ENCODE results near the gene CCL25. TPM values are rescaled to one million over a fixed set of nuclear protein-coding genes. Genes with fewer than 3 reads are reported as not detected.
"Not testable (repeated sequence)": the region's sequence is repeated elsewhere in the genome, so short reads cannot be mapped to it uniquely, and the experiment has no call there.

CCL25 gene
- total RNA-seq, 1 donor from 2014 or later = not detected

DNA sequence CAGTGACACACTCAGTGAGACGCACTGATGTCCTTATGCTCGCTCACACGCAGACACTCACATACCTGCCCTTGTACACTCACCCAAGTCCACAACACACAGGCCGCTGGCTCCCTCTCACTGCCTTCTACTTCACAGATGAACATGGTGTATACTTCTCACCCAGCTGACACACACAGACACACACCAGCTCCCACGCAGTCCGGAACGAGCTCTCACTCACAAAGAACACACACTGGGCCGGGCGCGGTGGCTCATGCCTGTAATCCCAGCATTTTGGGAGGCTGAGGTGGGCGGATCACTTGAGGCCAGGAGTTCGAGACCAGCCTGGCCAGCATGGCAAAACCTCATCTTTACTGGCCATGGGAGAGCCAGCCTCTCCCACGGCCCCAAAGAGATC lies 31.6 kb downstream of the CCL25 start:
- DNase-seq (ENCODE audit: low spot score) = no peak

DNA sequence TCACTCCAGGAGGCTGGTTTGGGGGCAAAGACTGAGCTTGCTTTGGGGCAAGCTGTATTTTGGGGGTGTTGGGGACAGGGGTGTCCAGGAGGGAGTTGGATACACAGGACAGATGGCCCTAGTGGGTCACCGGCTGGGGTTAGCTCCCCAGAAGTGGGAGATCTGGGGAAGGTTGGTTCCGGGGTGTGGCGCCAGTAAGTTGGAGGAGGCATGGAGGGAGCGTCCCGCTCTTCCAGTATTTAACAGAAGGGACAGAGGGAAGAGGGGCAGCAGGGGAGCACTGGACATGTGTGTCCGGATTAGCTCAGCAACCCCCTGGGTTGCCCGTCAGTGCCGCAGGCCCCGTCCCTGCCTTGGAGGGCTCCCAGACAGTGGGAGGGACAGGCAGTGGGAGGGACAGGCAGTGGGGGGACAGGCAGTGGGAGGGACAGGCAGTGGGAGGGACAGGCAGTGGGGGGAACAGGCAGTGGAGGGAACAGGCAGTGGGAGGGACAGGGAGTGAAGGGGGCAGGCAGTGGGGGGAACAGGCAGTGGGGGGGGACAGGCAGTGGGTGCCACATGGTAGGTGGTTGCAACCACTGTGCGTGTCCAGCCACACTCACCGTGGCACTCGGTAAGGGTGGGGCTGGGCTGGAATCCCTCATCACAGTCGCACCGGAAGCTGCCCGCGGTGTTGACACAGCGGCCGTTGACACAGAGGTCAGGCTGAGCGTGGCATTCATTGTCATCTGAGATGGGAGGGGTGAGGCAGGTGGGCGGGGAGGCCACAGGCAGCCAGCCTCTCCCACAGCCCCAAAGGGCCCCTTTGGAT lies 33.2 kb downstream of the CCL25 start:
- DNase-seq (ENCODE audit: low spot score) = no peak

DNA sequence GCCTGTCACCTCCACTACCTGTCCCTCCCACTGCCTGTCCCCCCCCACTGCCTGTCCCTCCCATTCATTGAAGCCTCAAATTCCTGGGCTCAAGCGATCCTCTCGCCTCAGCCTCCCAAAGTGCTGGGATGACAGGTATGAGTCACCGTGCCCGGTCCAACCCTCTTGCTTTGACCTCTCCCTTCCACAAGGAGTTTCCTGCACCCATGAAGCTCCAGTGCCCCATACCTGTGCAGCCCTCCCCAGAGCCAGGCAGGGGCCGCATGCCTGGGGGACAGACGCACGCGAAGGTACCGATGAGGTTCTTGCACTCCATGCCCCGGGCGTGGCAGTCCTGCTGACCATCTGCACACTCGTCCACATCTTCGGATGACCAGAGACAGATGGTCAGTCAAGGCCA lies 34.3 kb downstream of the CCL25 start:
- no peak for DNase-seq (ENCODE audit: low spot score)

DNA sequence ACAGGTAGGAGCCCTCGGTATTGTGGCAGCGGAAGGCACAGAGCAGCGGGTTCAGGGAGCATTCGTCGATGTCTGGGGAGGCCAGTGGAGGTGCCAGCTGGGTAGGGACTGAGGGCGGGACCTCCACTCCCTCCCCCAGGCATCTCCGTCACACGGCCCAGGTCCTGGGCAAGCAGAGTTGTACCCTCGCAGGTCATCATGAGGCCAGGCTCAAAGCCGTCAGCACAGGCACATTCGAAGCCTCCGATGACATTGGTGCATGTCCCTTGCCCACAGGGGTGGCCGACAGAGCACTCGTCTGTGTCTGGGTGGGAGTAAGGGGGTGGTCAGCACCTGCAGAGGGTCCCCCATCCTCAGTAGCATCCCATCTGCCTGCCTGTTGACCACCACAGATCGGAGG lies 35.3 kb downstream of the CCL25 start:
- no peak for DNase-seq (ENCODE audit: low spot score)

DNA sequence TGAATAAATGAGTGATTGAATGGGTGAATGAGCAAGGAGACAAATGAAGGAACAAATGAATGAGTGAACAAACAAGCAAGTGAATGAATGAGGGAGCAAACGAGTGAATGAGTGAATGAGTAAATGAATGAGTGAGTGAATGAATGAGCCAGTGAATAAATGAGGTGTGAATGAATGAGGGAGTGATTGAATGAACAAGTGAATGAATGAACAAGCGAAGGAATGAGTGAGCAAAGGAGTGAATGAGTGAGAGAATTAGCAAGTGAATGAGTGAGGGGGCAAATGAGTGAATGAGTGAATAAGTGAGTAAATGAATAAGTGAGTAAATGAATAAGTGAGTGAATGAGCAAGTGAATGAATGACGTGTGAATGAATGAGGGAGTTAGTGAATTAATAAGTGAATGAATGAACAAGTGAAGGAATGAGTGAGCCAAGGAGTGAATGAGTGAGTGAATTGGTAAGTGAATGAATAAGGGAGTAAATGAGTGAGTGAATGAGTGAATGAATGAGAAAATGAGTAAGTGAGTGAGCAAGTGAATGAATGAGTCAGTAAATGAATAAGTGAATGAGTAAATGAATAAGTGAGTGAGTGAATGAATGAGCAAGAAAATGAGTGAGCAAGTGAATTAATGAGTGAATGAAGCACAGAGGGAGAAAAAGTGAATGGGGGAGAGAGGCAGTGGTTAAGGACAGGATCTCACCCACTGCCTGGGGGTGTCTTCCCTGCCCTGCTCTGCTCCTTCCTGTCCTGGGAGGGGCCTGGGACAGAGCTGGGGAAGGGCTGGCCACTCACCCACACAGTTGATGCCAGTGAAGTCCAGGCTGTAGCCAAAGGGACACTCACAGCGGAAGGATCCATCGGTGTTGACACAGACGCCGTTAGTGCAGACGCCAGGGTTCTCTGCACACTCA lies 36.4 kb downstream of the CCL25 start:
- no peak for DNase-seq (ENCODE audit: low spot score)

DNA sequence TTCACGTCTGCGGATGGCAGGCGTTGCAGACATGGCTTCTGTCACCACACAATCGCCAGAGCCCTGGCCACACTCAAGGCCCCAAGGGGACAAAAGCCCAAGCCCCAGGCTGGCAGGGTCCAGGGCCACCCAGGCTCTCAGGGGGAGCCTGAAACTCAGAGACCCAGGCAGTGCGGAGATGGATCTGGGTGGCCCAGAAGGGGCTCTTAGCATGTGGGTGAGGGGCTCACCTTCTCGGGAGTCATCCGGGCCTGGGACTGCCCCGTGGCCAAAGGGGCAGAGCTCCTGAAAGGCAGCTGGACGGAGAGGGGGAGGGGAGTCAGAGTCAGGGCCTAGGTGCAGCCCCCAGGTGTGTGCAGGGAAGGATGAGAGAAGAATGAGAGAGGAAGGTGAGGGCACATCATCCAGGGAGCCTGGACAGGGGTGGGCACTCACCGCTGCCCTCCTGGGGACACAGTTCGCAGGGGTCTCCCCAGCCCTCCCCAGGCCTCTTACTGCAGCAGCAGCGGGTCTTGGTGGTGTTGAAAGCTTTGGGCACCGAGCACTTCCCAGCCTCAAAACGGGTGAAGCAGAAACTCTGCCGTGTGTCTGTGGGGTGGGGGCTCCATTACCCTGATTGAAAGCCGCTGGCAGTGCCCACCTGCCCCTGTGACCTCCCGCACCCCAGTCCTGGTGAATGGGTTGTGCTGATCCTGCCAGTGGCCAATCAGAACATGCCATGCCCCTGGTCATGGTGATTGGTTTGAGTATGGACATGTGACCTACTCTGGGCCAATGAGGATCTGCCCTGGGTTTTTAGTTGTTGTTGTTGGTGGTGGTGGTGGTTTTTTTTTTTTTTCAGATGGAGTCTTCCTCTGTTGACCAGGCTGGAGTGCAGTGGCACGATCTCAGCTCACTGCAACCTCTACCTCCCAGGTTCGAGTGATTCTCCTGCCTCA lies 37.4 kb downstream of the CCL25 start:
- DNase-seq (ENCODE audit: low spot score) = no peak

DNA sequence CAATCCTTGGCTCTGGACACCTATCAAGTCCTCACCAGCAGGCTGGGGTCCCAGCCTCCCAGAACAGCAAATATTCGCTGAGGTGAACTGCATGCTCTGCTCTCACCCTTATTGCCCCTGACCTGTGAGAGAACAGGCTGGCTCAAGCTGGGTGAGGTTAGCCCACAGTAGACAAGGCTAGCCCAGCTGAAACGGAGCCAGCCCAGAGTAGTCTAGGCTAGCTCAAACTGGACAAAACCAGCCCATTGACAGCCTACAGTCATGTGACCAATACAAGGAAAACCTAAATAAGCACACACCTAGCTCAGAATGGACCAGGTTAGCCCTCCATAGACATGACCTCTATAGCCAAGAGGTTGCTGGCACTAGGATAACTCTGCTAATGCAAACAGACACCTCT lies 38.4 kb downstream of the CCL25 start:
- DNase-seq (ENCODE audit: low spot score) = no peak

DNA sequence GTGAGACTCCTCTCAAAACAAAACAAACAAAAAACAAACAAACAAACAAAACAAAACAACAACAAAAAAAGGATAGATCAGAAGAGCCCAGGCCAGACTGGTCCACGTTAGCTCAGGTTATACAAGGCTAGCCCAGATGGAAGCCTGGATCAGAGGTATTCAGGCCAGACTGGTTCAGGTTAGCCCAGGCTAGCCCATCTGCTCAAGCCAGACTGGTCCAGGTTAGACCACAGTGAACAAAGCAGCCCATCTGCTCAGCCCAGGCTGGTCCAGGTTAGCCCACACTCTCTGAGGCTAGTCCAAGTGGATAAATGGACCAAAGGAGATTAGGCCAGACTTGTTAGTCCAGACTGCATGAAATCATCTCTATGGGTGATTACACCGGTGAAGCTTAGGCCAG lies 41.2 kb downstream of the CCL25 start:
- no peak for DNase-seq (ENCODE audit: low spot score)

DNA sequence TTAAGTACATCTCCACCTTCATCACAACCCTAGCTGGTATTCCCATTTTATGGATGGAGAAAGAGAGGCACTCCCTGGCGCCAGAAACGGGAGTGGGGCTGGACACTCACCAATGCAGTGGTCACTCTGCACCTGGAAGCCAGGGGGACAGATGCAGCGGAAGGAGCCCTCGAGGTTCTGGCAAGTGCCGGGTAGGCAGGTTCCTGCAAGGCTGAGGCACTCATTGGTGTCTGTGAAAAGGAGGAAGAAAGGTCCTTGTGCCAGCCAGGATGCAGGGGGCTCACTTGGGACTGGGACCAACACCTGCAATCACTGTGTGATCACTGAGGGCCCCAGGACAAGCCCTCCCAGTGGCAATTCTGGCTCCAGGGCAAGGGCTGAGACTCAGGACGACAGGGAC lies 41.8 kb downstream of the CCL25 start:
- no peak for DNase-seq (ENCODE audit: low spot score)

DNA sequence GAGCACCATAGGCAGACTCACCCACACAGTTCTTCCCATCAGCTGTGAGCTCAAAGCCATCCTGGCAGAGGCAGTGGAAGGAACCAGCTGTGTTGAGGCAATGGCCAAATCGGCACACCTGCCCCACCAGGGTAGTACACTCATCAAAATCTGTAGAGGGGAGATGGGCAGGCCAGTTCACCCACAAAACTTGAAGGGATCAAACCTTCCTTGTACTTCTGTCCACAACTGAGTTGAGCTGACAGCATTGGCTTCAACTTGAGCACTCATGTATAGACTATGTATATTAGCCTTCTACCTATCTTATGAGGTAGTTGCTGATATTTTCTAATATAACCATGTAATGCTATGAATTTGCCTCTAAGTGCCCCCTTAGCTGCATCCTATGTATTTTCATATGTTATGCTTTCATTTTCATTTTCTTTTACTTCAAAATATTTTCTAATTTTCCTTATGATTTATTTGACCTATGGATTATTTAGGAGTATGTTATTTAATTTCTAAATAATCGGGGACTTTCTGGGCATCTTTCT lies 42.9 kb downstream of the CCL25 start:
- no peak for DNase-seq (ENCODE audit: low spot score)

DNA sequence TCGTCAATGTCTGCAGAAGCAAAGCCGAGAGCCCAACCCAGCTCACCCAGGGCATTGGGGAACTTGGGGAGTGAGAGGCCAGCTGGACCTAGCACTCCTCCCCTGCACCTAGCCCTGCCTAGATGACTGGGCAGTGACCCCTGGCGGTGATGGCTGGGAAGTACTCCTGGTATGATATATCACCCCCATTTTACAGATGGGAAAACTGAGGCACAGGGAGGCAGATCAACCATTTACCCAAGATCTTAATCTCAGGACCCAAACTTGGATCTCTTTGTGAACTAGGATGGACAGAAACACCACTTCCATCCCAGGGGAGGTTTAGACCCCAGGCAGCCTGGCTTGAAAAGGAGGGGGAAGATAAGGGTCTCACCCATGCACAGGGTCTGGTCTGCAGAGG lies 43.5 kb downstream of the CCL25 start:
- no peak for DNase-seq (ENCODE audit: low spot score)

DNA sequence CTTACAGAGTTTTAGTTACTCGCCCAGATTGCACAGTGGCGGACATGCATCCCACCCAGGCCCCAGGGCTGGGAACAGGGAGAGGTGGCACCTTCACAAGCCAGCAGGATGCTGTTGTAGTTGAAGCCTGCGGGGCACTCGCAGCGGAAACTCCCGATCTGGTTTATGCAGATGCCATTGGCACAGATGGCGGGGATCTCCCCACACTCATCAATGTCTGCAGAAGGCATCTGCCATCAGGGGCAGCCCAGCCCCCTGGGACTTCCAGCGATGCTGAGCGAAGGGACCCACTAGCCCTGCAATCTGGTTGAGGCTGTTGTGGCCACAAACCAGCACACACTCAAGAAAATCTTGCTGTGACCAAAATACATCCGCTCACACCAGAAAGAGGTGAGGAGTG lies 44.6 kb downstream of the CCL25 start:
- no peak for DNase-seq (ENCODE audit: low spot score)

DNA sequence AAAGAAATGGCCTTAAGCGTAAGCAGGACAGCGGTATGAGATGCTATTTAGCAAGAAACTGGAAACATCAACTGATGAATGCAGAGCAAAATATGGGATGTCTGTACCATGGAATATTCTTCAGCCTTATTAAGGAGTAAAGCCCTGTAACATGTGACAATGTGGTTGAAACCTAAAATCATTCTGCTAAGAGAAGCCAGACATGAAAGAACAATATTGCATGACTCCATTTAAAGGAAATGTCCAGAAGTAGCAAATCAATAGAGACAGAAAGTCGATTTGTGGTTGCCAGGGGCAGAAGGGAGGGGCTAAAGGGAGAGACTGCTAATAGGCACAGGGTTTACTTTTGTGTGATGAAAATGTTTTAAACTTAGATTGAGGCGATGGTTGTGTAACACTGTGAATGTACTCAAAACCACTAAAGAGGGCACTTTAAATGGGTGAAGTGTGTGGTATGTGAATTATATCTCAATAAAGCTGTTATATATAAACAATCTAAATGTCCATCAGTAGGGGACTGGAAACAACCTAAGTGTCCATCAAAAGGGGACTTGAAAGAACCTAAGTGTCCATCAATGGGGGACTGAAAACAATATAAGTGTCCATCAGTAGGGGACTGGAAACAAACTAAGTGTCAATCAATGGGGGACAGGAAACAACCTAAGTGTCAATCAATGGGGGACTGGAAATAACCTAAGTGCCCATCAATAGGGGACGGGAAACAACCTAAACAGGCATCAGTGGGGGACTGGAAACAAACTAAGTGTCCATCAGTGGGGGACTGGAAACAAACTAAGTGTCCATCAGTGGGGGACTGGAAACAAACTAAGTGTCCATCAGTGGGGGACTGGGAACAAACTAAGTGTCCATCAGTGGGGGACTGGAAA lies 45.4 kb downstream of the CCL25 start:
- no peak for DNase-seq (ENCODE audit: low spot score)

DNA sequence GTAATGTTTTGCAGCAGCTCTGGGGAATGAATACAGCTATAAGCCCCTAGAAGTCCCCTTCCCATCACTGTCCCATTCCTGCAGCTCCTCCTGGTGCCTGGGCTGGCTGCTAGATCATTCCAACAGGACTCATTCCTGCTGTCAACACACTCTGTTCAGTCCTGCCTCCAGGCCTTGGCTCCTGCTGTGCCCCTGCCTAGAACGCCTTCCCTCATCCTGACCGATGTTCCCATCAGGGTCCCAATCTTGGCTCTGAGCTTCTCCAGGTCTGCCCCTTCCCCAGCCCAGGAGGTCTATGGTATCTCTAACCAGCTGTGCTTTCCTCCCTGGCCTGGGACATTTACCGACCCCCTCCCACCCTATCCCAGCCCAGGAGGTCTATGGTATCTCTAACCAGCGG lies 48.8 kb downstream of the CCL25 start:
- DNase-seq (ENCODE audit: low spot score) = no peak

DNA sequence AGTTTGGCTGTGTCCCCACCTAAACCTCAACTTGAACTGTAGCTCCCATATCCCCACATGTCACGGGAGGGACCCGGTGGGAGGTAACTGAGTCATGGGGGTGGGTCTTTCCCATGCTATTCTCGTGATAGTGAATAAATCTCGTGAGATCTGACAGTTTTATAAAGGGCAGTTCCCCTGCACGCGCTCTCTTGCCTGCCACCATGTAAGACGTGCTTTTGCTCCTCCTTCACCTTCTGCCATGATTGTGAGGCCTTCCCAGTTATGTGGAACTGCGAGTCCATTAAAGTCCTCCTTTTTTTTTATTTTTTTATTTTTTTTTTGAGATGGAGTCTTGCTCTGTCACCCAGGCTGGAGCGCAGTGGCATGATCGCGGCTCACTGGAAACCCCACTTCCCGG lies 49.4 kb downstream of the CCL25 start:
- not testable (repeated sequence) for DNase-seq (ENCODE audit: low spot score)

DNA sequence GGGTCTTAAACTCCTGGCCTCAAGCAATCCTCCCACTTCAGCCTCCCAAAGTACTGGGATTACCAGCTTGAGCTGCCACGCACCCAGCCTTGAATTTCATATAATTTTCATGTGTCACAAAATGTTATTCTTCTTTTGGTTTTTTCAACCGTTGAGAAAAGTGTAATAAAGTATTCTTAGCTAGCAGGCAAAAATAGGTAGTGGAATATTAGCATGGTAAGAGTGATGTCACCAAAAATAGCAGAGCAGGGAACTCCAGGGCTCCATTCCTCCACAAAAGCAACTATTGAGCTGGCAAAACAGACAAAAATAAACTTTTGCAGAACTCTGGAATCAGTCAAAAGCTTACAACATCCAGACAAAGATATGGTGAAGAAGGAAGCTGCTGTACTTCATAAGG lies 52.9 kb downstream of the CCL25 start:
- DNase-seq (ENCODE audit: low spot score) = no peak

DNA sequence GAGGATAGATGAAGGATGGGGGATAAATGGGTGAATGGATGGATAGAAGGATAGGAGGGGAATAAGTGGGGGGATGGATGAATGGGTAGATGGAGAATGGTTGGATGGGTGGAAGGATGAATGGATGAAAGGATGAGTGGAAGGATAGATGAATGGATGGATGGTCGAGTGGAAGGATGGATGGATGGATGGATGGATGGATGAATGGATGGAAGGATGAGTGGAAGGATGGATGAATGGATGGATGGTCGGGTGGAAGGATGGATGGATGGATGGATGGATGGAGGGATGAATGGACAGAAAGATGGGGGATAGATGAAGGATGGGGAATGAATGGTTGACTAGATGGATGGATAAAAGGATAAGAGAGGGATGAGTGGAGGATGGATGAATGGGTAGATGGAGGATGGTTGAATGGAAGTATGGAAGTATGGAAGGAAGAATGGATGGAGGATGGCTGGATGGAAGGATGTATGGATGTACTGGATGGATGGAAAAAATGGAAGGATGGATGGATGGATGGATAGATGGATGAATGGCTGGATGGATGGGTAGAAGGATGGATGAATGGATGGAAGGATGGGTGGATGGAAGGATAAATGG lies 54.8 kb downstream of the CCL25 start:
- no peak for DNase-seq (ENCODE audit: low spot score)

DNA sequence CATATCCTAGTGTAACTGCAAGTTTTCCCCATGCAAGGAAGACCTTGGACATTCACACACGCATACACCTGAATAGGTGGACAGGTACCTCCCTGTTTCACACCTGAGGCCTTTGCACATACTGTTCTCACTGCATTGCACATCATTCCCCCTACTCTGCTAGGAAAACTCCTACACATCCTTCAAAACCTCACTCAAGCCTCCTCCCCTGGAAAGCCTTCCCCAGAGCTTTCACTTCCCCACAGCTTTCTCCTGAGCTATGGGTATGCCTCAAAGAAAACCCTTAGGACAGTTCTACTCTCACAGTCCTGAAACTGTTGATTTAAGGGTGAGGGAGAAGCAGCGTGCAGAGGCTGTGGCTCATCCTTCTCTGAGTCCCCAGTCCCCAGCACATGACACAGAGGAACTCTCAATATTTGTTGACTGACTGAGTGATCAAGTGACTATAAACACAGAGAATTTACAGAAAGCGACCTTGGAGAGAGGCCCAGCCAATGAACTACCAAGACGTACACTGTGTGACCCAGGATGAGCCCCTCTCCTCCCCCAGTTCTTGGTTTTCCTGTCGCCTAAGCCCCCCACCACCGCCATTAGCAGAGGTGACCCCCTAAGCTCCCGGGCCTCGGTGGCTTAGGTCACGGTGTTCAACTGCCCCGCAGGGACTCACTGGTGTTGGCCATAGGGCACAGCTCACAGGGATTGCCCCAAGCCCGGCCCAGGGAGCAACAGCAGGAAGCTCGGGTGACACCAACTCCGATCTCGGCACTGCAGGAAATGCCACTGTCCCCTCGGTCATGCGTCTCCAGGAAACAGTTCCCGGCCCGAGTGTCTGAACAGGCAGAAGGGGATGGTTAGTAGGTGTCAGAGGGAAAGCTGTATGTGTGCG lies 56.2 kb downstream of the CCL25 start:
- DNase-seq (ENCODE audit: low spot score) = no peak

DNA sequence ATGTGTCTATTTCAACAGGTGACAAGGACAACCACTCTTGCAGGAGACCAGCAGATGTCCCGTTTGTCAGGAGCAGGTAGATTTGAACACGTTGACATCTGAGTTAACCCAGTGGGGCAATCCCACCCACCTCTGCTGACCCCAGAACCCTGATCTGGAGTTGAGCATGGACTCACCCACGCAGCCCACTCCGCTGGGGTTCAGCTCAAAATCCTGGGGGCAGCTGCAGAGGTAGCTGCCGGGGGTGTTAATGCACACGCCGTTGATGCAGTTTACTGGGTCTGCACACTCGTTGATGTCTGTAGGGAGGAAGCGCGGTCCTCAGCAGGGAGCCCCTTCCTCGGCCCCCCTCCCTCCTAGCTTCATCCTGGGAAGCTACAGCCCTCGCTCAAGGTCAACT lies 56.9 kb downstream of the CCL25 start:
- DNase-seq (ENCODE audit: low spot score) = no peak

All from mesenteric fat pad (tissue), 1 donor.